Caco-2 (cell line): ENCODE results near the gene CXCL8. TPM values are rescaled to one million over a fixed set of nuclear protein-coding genes. Genes with fewer than 3 reads are reported as not detected.
"Not testable (repeated sequence)": the region's sequence is repeated elsewhere in the genome, so short reads cannot be mapped to it uniquely, and the experiment has no call there.

Source experiments
- BruUV-seq: library from RNA; stranded (reverse); fragments of 400-500 nt; replicated peaks from 2 replicates; lab custom pipeline; 2021; lab: Mats Ljungman, UMichigan
- CTCF ChIA-PET: fragments of 300-600 bp; sonication (Branson Sonifier 250); formaldehyde crosslinking; loops from one replicate; lab custom pipeline; 2022; ENCODE audit warnings: antibody characterized with exemption; lab: Charles Lee
- POLR2A ChIA-PET: fragments of 300-600 bp; sonication (Branson Sonifier 250); formaldehyde crosslinking; loops from one replicate; lab custom pipeline; 2022; ENCODE audit warnings: antibody characterized with exemption; lab: Charles Lee
- DNase-seq, 2 experiments: peaks; one replicate each; pipeline versions ENCODE4 v3.0.0 to v3.0.0-alpha.2; 2020 to 2022
- H3K27me3 ChIP-seq: replicated peaks from 2 replicates; pipeline ENCODE4 v1.6.0; 2011; ENCODE audit warnings: low read length; ENCODE audit not compliant: control insufficient read depth, insufficient read depth
- H3K36me3 ChIP-seq: 2 replicates; pipeline ENCODE4 v1.5.1; 2011; ENCODE audit warnings: low read length; ENCODE audit not compliant: control insufficient read depth, insufficient read depth
- H3K4me1 ChIP-seq: fragments of 250-450 bp; sonication (Bioruptor Pico); 2 replicates; pipeline ENCODE4 v1.5.1; 2020; ENCODE audit warnings: mild to moderate bottlenecking
- H3K4me3 ChIP-seq: 2 replicates; pipeline ENCODE4 v1.5.1; 2011; ENCODE audit warnings: low read depth, mild to moderate bottlenecking, control low read depth, low read length
- H3K9me3 ChIP-seq: fragments of 250-450 bp; sonication (Bioruptor Pico); 2 replicates; pipeline ENCODE4 v1.5.1; 2020; ENCODE audit warnings: mild to moderate bottlenecking, moderate library complexity
- H3K27ac Mint-ChIP-seq: one replicate; pipeline ENCODE4 v1.8.0; 2022; ENCODE audit warnings: mixed read lengths; ENCODE audit not compliant: unreplicated experiment
- H3K27me3 Mint-ChIP-seq: one replicate; pipeline ENCODE4 v1.8.0; 2022; ENCODE audit warnings: mixed read lengths; ENCODE audit not compliant: insufficient read depth, unreplicated experiment
- H3K36me3 Mint-ChIP-seq: one replicate; pipeline ENCODE4 v1.8.0; 2022; ENCODE audit warnings: mild to moderate bottlenecking, mixed read lengths; ENCODE audit not compliant: insufficient read depth, unreplicated experiment
- H3K4me1 Mint-ChIP-seq: one replicate; pipeline ENCODE4 v1.8.0; 2022; ENCODE audit warnings: low read depth, mixed read lengths; ENCODE audit not compliant: unreplicated experiment
- H3K4me3 Mint-ChIP-seq: one replicate; pipeline ENCODE4 v1.8.0; 2022; ENCODE audit warnings: mild to moderate bottlenecking, moderate library complexity, mixed read lengths; ENCODE audit not compliant: unreplicated experiment
- H3K9me3 Mint-ChIP-seq: one replicate; pipeline ENCODE4 v1.8.0; 2022; ENCODE audit warnings: mixed read lengths; ENCODE audit not compliant: unreplicated experiment
- CTCF ChIP-seq, 2 experiments: fragments of 200-600 bp in 1 of 2; IDR thresholded peaks; 1 replicate in 1 of 2; 2 replicates in 1 of 2; pipeline versions ENCODE4 v1.5.1 to v1.8.0; 2011 to 2022; ENCODE audit warnings: antibody characterized with exemption in 1 of 2, control low read depth in 1 of 2, inconsistent platforms in 1 of 2, low read depth in 1 of 2, low read length in 1 of 2, mild to moderate bottlenecking in 1 of 2, moderate library complexity in 1 of 2; ENCODE audit not compliant: insufficient read depth in 1 of 2, severe bottlenecking in 1 of 2, unreplicated experiment in 1 of 2
- intact Hi-C: fragments of 100-400 bp; cut with micrococcal nuclease; formaldehyde crosslinking; loops from one replicate; pipeline ENCODE4 v1.10.0; 2022; ENCODE audit not compliant: unreplicated experiment
- total RNA-seq: library from RNA; stranded (reverse); gene quantifications from 2 replicates; pipeline ENCODE4 v1.2.3, GENCODE V29; 2022

The CXCL8 gene
- total RNA-seq, 1 experiment from 2014 or later, result 0.18 TPM

DNA sequence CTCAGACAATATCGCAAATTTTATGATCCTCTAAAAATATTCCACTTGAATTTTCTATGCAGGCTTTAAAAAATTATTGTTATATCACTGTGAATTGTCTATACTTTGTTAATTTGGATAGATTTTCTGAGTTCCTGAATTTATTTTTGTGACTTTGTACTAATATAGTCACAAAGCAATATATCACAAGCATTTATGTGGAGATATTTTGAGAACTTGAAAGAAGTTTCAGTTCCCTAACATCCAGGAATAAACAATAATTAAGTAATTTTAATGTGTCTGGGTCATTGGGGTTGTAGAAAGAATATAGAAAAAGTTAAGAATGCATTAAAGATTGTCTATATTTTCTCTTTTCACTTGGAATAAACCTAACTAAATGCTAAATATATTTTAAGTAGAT is 32.0 kb downstream of the CXCL8 start:
- no peak for TF ChIP-seq CTCF (IDR thresholded peaks at IDR 0.05; ENCODE audit: insufficient read depth in 1 of 2, low read depth in 1 of 2, low read length in 1 of 2, severe bottlenecking in 1 of 2, unreplicated experiment in 1 of 2)
- no TSS peak for BruUV-seq
- no peak for DNase-seq
- H3K36me3 Mint-ChIP-seq, result no peaks in the 10 kb centered on the region
- H3K4me1 Mint-ChIP-seq, result no peaks in the 10 kb centered on the region
- intact Hi-C loops, result no loop called here
- POLR2A ChIA-PET, result no interaction called here
- peaks cover 2% of the 10 kb centered on the region for H3K27me3 Mint-ChIP-seq
- H3K4me3 Mint-ChIP-seq, result no peak overlapping the region
- Histone ChIP-seq H3K9me3 (no peaks in the 10 kb centered on the region), H3K36me3 (no peaks in the 10 kb centered on the region), H3K4me1 (no peaks in the 10 kb centered on the region), H3K4me3 (no peak overlapping the region), H3K27me3 (no peaks in the 10 kb centered on the region)
- no peaks in the 10 kb centered on the region for H3K9me3 Mint-ChIP-seq
- no peak overlapping the region for H3K27ac Mint-ChIP-seq
- CTCF ChIA-PET, result no interaction called here

GRCh38 chr4:73774406-73774805 is 34.0 kb downstream of the CXCL8 start:
- H3K36me3 Mint-ChIP-seq, H3K4me3 ChIP-seq, H3K27me3 ChIP-seq, H3K27me3 Mint-ChIP-seq, intact Hi-C loops, H3K4me1 Mint-ChIP-seq, H3K9me3 ChIP-seq, H3K36me3 ChIP-seq, H3K4me3 Mint-ChIP-seq, BruUV-seq, DNase-seq, H3K9me3 Mint-ChIP-seq, CTCF ChIA-PET, H3K4me1 ChIP-seq, H3K27ac Mint-ChIP-seq, POLR2A ChIA-PET: not testable (repeated sequence)

GRCh38 chr4:73776321-73776729 is 36.0 kb downstream of the CXCL8 start:
- H3K27ac Mint-ChIP-seq, result no peak overlapping the region
- intact Hi-C loops, result no loop called here
- ChIA-PET POLR2A (no interaction called here), CTCF (no interaction called here)
- Histone ChIP-seq H3K9me3 (no peaks in the 10 kb centered on the region), H3K4me3 (no peak overlapping the region), H3K27me3 (no peaks in the 10 kb centered on the region), H3K36me3 (no peaks in the 10 kb centered on the region), H3K4me1 (no peaks in the 10 kb centered on the region)
- H3K4me1 Mint-ChIP-seq, result no peaks in the 10 kb centered on the region
- TF ChIP-seq CTCF (IDR thresholded peaks at IDR 0.05; ENCODE audit: insufficient read depth in 1 of 2, low read depth in 1 of 2, low read length in 1 of 2, severe bottlenecking in 1 of 2, unreplicated experiment in 1 of 2), result no peak
- no TSS peak for BruUV-seq
- H3K36me3 Mint-ChIP-seq, result no peaks in the 10 kb centered on the region
- no peak overlapping the region for H3K4me3 Mint-ChIP-seq
- no peak for DNase-seq
- no peaks in the 10 kb centered on the region for H3K9me3 Mint-ChIP-seq
- H3K27me3 Mint-ChIP-seq, result peaks cover 5% of the 10 kb centered on the region

- intact Hi-C loops, result no loop called here
- Histone ChIP-seq H3K36me3 (no peaks in the 10 kb centered on the region), H3K9me3 (no peaks in the 10 kb centered on the region), H3K4me3 (no peak overlapping the region), H3K4me1 (no peaks in the 10 kb centered on the region), H3K27me3 (no peaks in the 10 kb centered on the region)
- Mint-ChIP-seq H3K4me3 (no peak overlapping the region), H3K36me3 (no peaks in the 10 kb centered on the region), H3K9me3 (no peaks in the 10 kb centered on the region), H3K27ac (no peak overlapping the region), H3K27me3 (peaks cover 8% of the 10 kb centered on the region), H3K4me1 (no peaks in the 10 kb centered on the region)
- POLR2A ChIA-PET, result no interaction called here
- DNase-seq, result no peak
- no TSS peak for BruUV-seq
- no peak for TF ChIP-seq CTCF (IDR thresholded peaks at IDR 0.05; ENCODE audit: insufficient read depth in 1 of 2, low read depth in 1 of 2, low read length in 1 of 2, severe bottlenecking in 1 of 2, unreplicated experiment in 1 of 2)
- CTCF ChIA-PET, result no interaction called here
Measured at GRCh38 chr4:73777612-73778011, 37.2 kb downstream of the CXCL8 start.
